Neural cell (in vitro differentiated cells): ENCODE measurements around the gene RERE. TPM values are rescaled to one million over a fixed set of nuclear protein-coding genes. Genes with fewer than 3 reads are reported as not detected.

ENCODE experiments used
- H2AFZ ChIP-seq: fragments of 200-600, 300-800 bp; sonication (generic), shearing (Covaris generic); 2 replicates; pipeline ENCODE4 v1.6.0; 2014; ENCODE audit warnings: low read depth, mild to moderate bottlenecking, antibody characterized with exemption, low read length, moderate library complexity
- H3F3A ChIP-seq: fragments of 200-600 bp; shearing (Covaris generic); 2 replicates; pipeline ENCODE4 v1.6.1; 2016; ENCODE audit warnings: mild to moderate bottlenecking, moderate library complexity, mixed read lengths, antibody characterized with exemption, low read length; ENCODE audit not compliant: insufficient read depth, poor library complexity, severe bottlenecking
- H3K27ac ChIP-seq: fragments of 200-600, 300-800 bp; sonication (generic), shearing (Covaris generic); 2 replicates; pipeline ENCODE4 v1.5.1; 2014; ENCODE audit warnings: mild to moderate bottlenecking, low read length, moderate library complexity
- H3K27me3 ChIP-seq: fragments of 300-800, 200-600 bp; sonication (generic), shearing (Covaris generic); 2 replicates; pipeline ENCODE4 v1.6.0; 2014; ENCODE audit warnings: mild to moderate bottlenecking, low read depth, low read length, moderate library complexity; ENCODE audit not compliant: insufficient read depth
- H3K36me3 ChIP-seq: fragments of 300-800, 200-600 bp; sonication (generic), shearing (Covaris generic); 2 replicates; pipeline ENCODE4 v1.5.1; 2014; ENCODE audit warnings: mild to moderate bottlenecking, antibody characterized with exemption, low read length, moderate library complexity; ENCODE audit not compliant: insufficient read depth
- H3K4me2 ChIP-seq: fragments of 300-800, 200-600 bp; sonication (generic), shearing (Covaris generic); 2 replicates; pipeline ENCODE4 v1.6.0; 2014; ENCODE audit warnings: mild to moderate bottlenecking, low read length
- H3K4me3 ChIP-seq: fragments of 300-800, 200-600 bp; sonication (generic), shearing (Covaris generic); 2 replicates; pipeline ENCODE4 v1.5.1; 2014; ENCODE audit warnings: mild to moderate bottlenecking, low read length, moderate library complexity
- H3K79me2 ChIP-seq: fragments of 200-600 bp; shearing (Covaris generic); replicated peaks from 2 replicates; pipeline ENCODE4 v1.6.0; 2014; ENCODE audit warnings: mild to moderate bottlenecking, low read length, moderate library complexity; ENCODE audit not compliant: insufficient read depth
- H3K9ac ChIP-seq: fragments of 300-800, 200-600 bp; sonication (generic), shearing (Covaris generic); 2 replicates; pipeline ENCODE4 v1.6.1; 2016; ENCODE audit warnings: mild to moderate bottlenecking, low read length, mixed read lengths
- H3K9me2 ChIP-seq: fragments of 200-600 bp; shearing (Covaris generic); 2 replicates; pipeline ENCODE4 v1.6.1; 2016; ENCODE audit warnings: mild to moderate bottlenecking, low read length, mixed read lengths; ENCODE audit not compliant: insufficient read depth
- H3K9me3 ChIP-seq: fragments of 200-600, 300-800 bp; sonication (generic), shearing (Covaris generic); 2 replicates; pipeline ENCODE4 v1.6.1; 2016; ENCODE audit warnings: mild to moderate bottlenecking, mixed run types, low read length, moderate library complexity, mixed read lengths
- H4K20me1 ChIP-seq: fragments of 200-600 bp; shearing (Covaris generic); 2 replicates; pipeline ENCODE4 v1.6.1; 2016; ENCODE audit warnings: mild to moderate bottlenecking, mixed run types; ENCODE audit not compliant: insufficient read depth
- CTCF ChIP-seq: fragments of 450-650 bp; IDR thresholded peaks from 2 replicates; pipeline ENCODE4 v1.5.1; 2014; ENCODE audit warnings: antibody characterized with exemption, mild to moderate bottlenecking, moderate library complexity; ENCODE audit not compliant: poor library complexity, severe bottlenecking
- EP300 ChIP-seq: fragments of 450-650 bp; conservative IDR thresholded peaks from 2 replicates; pipeline ENCODE4 v1.6.1; 2014; ENCODE audit warnings: antibody characterized with exemption, mild to moderate bottlenecking, moderate library complexity; ENCODE audit not compliant: poor library complexity, severe bottlenecking
- EZH2 ChIP-seq: fragments of 200-600, 300-800 bp; shearing (Covaris generic), sonication (generic); IDR thresholded peaks from 2 replicates; pipeline ENCODE4 v1.6.1; 2014; ENCODE audit warnings: antibody characterized with exemption, low read length, borderline replicate concordance, mild to moderate bottlenecking; ENCODE audit not compliant: insufficient read depth, poor library complexity, severe bottlenecking
- MXI1 ChIP-seq: fragments of 450-650 bp; conservative IDR thresholded peaks from 2 replicates; pipeline ENCODE4 v1.6.1; 2014; ENCODE audit warnings: antibody characterized with exemption, mild to moderate bottlenecking; ENCODE audit not compliant: poor library complexity, severe bottlenecking
- POLR2AphosphoS5 ChIP-seq: IDR thresholded peaks from 2 replicates; pipeline ENCODE4 v1.6.1; 2012
- RAD21 ChIP-seq: fragments of 450-650 bp; conservative IDR thresholded peaks from 2 replicates; pipeline ENCODE4 v1.6.1; 2014; ENCODE audit warnings: antibody characterized with exemption, mild to moderate bottlenecking, moderate library complexity
- SMC3 ChIP-seq: fragments of 450-650 bp; conservative IDR thresholded peaks from 2 replicates; pipeline ENCODE4 v1.6.1; 2014; ENCODE audit warnings: antibody characterized with exemption, mild to moderate bottlenecking, moderate library complexity; ENCODE audit not compliant: poor library complexity
- TAF1 ChIP-seq: IDR thresholded peaks from 2 replicates; pipeline ENCODE4 v1.6.1; 2012; ENCODE audit warnings: low read depth
- polyA plus RNA-seq: library from polyadenylated mRNA; depleted of rRNA; stranded (reverse); fragments of >200 nt; gene quantifications from 2 replicates; pipeline ENCODE4 v1.2.3, GENCODE V29; 2014
- TF ChIP-seq, protein P1 (sequence below): IDR thresholded peaks from 2 replicates; pipeline ENCODE4 v1.6.1; 2012; ENCODE audit warnings: borderline replicate concordance

The RERE gene
- polyA plus RNA-seq, 1 donor from 2014 or later: 21.0 TPM

GRCh38 chr1:8398677-8399076 is 418.8 kb downstream of the RERE start:
- H3K36me3 ChIP-seq: no peaks in the 10 kb centered on the region
- no peaks in the 10 kb centered on the region for H3K9me2 ChIP-seq
- no peak overlapping the region for H3K4me3 ChIP-seq
- no peak overlapping the region for H3K9ac ChIP-seq
- H3K9me3 ChIP-seq: no peaks in the 10 kb centered on the region
- H3K27ac ChIP-seq: no peak overlapping the region
- no peak overlapping the region for H2AFZ ChIP-seq
- H3K4me2 ChIP-seq: no peak overlapping the region
- H3K27me3 ChIP-seq: no peaks in the 10 kb centered on the region
- TF ChIP-seq RAD21 (no peak), CTCF (no peak), EZH2 (no peak), EP300 (no peak), SMC3 (no peak), POLR2AphosphoS5 (no peak), MXI1 (no peak), TAF1 (no peak)
- TF ChIP-seq, protein P1, sequence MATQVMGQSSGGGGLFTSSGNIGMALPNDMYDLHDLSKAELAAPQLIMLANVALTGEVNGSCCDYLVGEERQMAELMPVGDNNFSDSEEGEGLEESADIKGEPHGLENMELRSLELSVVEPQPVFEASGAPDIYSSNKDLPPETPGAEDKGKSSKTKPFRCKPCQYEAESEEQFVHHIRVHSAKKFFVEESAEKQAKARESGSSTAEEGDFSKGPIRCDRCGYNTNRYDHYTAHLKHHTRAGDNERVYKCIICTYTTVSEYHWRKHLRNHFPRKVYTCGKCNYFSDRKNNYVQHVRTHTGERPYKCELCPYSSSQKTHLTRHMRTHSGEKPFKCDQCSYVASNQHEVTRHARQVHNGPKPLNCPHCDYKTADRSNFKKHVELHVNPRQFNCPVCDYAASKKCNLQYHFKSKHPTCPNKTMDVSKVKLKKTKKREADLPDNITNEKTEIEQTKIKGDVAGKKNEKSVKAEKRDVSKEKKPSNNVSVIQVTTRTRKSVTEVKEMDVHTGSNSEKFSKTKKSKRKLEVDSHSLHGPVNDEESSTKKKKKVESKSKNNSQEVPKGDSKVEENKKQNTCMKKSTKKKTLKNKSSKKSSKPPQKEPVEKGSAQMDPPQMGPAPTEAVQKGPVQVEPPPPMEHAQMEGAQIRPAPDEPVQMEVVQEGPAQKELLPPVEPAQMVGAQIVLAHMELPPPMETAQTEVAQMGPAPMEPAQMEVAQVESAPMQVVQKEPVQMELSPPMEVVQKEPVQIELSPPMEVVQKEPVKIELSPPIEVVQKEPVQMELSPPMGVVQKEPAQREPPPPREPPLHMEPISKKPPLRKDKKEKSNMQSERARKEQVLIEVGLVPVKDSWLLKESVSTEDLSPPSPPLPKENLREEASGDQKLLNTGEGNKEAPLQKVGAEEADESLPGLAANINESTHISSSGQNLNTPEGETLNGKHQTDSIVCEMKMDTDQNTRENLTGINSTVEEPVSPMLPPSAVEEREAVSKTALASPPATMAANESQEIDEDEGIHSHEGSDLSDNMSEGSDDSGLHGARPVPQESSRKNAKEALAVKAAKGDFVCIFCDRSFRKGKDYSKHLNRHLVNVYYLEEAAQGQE: no peak
- peaks cover 3% of the 10 kb centered on the region for H4K20me1 ChIP-seq
- no peaks in the 10 kb centered on the region for H3F3A ChIP-seq
- H3K79me2 ChIP-seq: peaks cover 15% of the 10 kb centered on the region

GRCh38 chr1:8398086-8398485 is 419.4 kb downstream of the RERE start:
- H3K4me2 ChIP-seq: no peak overlapping the region

More at GRCh38 chr1:8398086-8398485, 419.4 kb downstream of the RERE start:
- Histone ChIP-seq H2AFZ (no peak overlapping the region), H3K27ac (no peak overlapping the region), H4K20me1 (peaks cover 3% of the 10 kb centered on the region), H3K9me3 (no peaks in the 10 kb centered on the region), H3F3A (no peaks in the 10 kb centered on the region), H3K36me3 (no peaks in the 10 kb centered on the region), H3K4me3 (no peak overlapping the region), H3K79me2 (peaks cover 19% of the 10 kb centered on the region), H3K27me3 (no peaks in the 10 kb centered on the region), H3K9me2 (no peaks in the 10 kb centered on the region), H3K9ac (no peak overlapping the region)
- no peak for TF ChIP-seq TAF1
- TF ChIP-seq, protein P1: no peak
- no peak for TF ChIP-seq SMC3
- no peak for TF ChIP-seq MXI1
